DND-41 (cell line): ENCODE measurements around the gene RAI1.
"Not testable (repeated sequence)": the region's sequence is repeated elsewhere in the genome, so short reads cannot be mapped to it uniquely, and the experiment has no call there.

ENCODE experiments used
- ATAC-seq: fragments of 200-7000 bp; cut with Tn5 transposase; 3 replicates; pipeline ENCODE4 v1.9.1; 2021; ENCODE audit warnings: low read depth; ENCODE audit not compliant: insufficient read depth
- DNase-seq: peaks from one replicate; pipeline ENCODE4 v3.0.0-alpha.2; 2020
- H2AFZ ChIP-seq: 2 replicates; pipeline ENCODE4 v1.6.0; 2012; ENCODE audit warnings: low read depth, low read length
- H3K27ac ChIP-seq: 2 replicates; pipeline ENCODE4 v1.5.1; 2012; ENCODE audit warnings: low read length, inconsistent platforms
- H3K27me3 ChIP-seq: fragments of 200-600 bp; sonication (generic); 2 replicates; pipeline ENCODE4 v1.6.0; 2012; ENCODE audit warnings: low read length, mild to moderate bottlenecking, inconsistent platforms; ENCODE audit not compliant: insufficient read depth, poor library complexity
- H3K36me3 ChIP-seq: 2 replicates; pipeline ENCODE4 v1.5.1; 2012; ENCODE audit warnings: low read length, inconsistent platforms; ENCODE audit not compliant: insufficient read depth
- H3K4me1 ChIP-seq: 2 replicates; pipeline ENCODE4 v1.5.1; 2012; ENCODE audit warnings: mild to moderate bottlenecking, low read length; ENCODE audit not compliant: insufficient read depth
- H3K4me2 ChIP-seq: 2 replicates; pipeline ENCODE4 v1.6.0; 2012; ENCODE audit warnings: mild to moderate bottlenecking, moderate library complexity, low read length, inconsistent platforms; ENCODE audit not compliant: insufficient read depth
- H3K4me3 ChIP-seq, 2 experiments: fragments of 200-600 bp in 1 of 2; shearing (Covaris generic) in 1 of 2; 2 replicates each; pipeline ENCODE4 v1.5.1; 2012 to 2016; ENCODE audit warnings: inconsistent platforms in 2 of 2, low read length in 2 of 2, mild to moderate bottlenecking in 2 of 2, low read depth in 1 of 2, moderate library complexity in 1 of 2
- H3K79me2 ChIP-seq: 2 replicates; pipeline ENCODE4 v1.6.0; 2012; ENCODE audit warnings: low read length, inconsistent platforms; ENCODE audit not compliant: insufficient read depth
- H3K9ac ChIP-seq: 2 replicates; pipeline ENCODE4 v1.6.0; 2012; ENCODE audit warnings: low read depth, mild to moderate bottlenecking, inconsistent platforms, low read length, moderate library complexity
- H3K9me3 ChIP-seq: 2 replicates; pipeline ENCODE4 v1.5.1; 2012; ENCODE audit warnings: low read length, moderate library complexity, mild to moderate bottlenecking, inconsistent platforms; ENCODE audit not compliant: insufficient read depth, severe bottlenecking
- H4K20me1 ChIP-seq: 2 replicates; pipeline ENCODE4 v1.6.0; 2012; ENCODE audit warnings: low read length; ENCODE audit not compliant: insufficient read depth
- CTCF ChIP-seq: IDR thresholded peaks from 2 replicates; pipeline ENCODE4 v1.5.1; 2012; ENCODE audit warnings: borderline replicate concordance, low read length, moderate library complexity, mild to moderate bottlenecking; ENCODE audit not compliant: poor library complexity, severe bottlenecking; ENCODE audit errors: extremely low read depth
- EZH2 ChIP-seq: IDR thresholded peaks from 3 replicates; pipeline ENCODE4 v1.6.1; 2012; ENCODE audit warnings: borderline replicate concordance, low read depth, mild to moderate bottlenecking, moderate library complexity, low read length, inconsistent platforms; ENCODE audit not compliant: severe bottlenecking

RAI1 gene, protein sequence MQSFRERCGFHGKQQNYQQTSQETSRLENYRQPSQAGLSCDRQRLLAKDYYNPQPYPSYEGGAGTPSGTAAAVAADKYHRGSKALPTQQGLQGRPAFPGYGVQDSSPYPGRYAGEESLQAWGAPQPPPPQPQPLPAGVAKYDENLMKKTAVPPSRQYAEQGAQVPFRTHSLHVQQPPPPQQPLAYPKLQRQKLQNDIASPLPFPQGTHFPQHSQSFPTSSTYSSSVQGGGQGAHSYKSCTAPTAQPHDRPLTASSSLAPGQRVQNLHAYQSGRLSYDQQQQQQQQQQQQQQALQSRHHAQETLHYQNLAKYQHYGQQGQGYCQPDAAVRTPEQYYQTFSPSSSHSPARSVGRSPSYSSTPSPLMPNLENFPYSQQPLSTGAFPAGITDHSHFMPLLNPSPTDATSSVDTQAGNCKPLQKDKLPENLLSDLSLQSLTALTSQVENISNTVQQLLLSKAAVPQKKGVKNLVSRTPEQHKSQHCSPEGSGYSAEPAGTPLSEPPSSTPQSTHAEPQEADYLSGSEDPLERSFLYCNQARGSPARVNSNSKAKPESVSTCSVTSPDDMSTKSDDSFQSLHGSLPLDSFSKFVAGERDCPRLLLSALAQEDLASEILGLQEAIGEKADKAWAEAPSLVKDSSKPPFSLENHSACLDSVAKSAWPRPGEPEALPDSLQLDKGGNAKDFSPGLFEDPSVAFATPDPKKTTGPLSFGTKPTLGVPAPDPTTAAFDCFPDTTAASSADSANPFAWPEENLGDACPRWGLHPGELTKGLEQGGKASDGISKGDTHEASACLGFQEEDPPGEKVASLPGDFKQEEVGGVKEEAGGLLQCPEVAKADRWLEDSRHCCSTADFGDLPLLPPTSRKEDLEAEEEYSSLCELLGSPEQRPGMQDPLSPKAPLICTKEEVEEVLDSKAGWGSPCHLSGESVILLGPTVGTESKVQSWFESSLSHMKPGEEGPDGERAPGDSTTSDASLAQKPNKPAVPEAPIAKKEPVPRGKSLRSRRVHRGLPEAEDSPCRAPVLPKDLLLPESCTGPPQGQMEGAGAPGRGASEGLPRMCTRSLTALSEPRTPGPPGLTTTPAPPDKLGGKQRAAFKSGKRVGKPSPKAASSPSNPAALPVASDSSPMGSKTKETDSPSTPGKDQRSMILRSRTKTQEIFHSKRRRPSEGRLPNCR (N-terminal part only)

GRCh38 chr17:17681187-17681743, at the start of gene RAI1:
RAI1 (plus strand) TSS chr17:17681458; CDS start chr17:17792949, 111,491 bp downstream.
- H3K4me3 ChIP-seq: peak within 1 kb of the TSS; percentile 79 to 91
- H3K9me3 ChIP-seq: no peaks in the 10 kb centered on the region
- peaks cover 36% of the 10 kb centered on the region for H3K4me1 ChIP-seq
- TF ChIP-seq EZH2 (no peak), CTCF (peak; percentile 84)
- peak within 1 kb of the TSS; percentile 87 for H3K4me2 ChIP-seq
- ATAC-seq (peak; percentile 64), DNase-seq (peak; percentile 81)
- peak within 1 kb of the TSS; percentile 97 for H3K9ac ChIP-seq
- H4K20me1 ChIP-seq: peaks cover 39% of the 10 kb centered on the region
- H3K79me2 ChIP-seq: peaks cover 50% of the 10 kb centered on the region
- no peaks in the 10 kb centered on the region for H3K27me3 ChIP-seq
- H3K36me3 ChIP-seq: peaks cover 16% of the 10 kb centered on the region
- peak within 1 kb of the TSS; percentile 84 for H3K27ac ChIP-seq
- H2AFZ ChIP-seq: peak within 1 kb of the TSS; percentile 81

DNA sequence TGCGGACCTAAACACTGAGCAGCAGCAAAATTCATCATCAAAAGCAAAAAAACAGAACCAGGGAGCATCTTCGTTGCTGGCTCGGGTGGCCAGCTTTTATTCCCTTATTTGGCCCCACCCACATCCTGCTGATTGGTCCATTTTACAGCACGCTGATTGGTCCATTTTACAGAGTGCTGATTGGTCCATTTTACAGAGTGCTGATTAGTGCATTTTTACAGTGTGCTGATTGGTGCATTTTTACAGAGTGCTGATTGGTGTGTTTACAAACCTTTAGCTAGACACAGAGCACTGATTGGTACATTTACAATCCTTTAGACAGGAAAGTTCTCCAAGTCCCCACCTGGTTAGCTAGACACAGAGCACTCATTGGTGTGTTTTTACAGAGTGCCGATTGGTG, 48.6 kb upstream of the RAI1 start:
- not testable (repeated sequence) for H3K27ac ChIP-seq, H2AFZ ChIP-seq, H3K4me1 ChIP-seq, H3K9me3 ChIP-seq, H4K20me1 ChIP-seq, H3K27me3 ChIP-seq, H3K9ac ChIP-seq, H3K36me3 ChIP-seq, H3K79me2 ChIP-seq, ATAC-seq, H3K4me2 ChIP-seq, H3K4me3 ChIP-seq
- peak; percentile 14 for DNase-seq

GRCh38 chr17:17633310-17633709, 47.9 kb upstream of the RAI1 start:
- H3K4me1 ChIP-seq: peaks cover 5% of the 10 kb centered on the region
- H3K9ac ChIP-seq: no peak overlapping the region
- no peak overlapping the region for H3K27ac ChIP-seq
- H3K79me2 ChIP-seq: no peaks in the 10 kb centered on the region
- H3K9me3 ChIP-seq: no peaks in the 10 kb centered on the region
- no peak for TF ChIP-seq EZH2
- TF ChIP-seq CTCF: no peak
- H3K4me3 ChIP-seq: no peak overlapping the region
- no peaks in the 10 kb centered on the region for H4K20me1 ChIP-seq
- no peaks in the 10 kb centered on the region for H3K36me3 ChIP-seq
- H3K27me3 ChIP-seq: no peaks in the 10 kb centered on the region
- H3K4me2 ChIP-seq: no peak overlapping the region
- DNase-seq (no peak), ATAC-seq (no peak)
- no peak overlapping the region for H2AFZ ChIP-seq
